ENCODE measurements around the gene WNT1. TPM values are rescaled to one million over a fixed set of nuclear protein-coding genes. Genes with fewer than 3 reads are reported as not detected.

Gene WNT1
- total and polyA plus RNA-seq, 9 of the 15 experiments (the other 6 are each of a cell fraction or from before 2014, with no cell fraction given): not detected

GRCh38 chr12:48999371-49000131 is 21.4 kb downstream of the WNT1 start, which contains the start of gene DDN (continued):
- TF ChIP-seq MAX (CRISPR knock-in tag; IDR thresholded peaks at IDR 0.05): peak; percentile 32; the same call in 1 of the 2 replicates
- TF ChIP-seq VEZF1 (CRISPR knock-in tag; IDR thresholded peaks at IDR 0.05): peak; percentile 12; the same call in 1 of the 2 replicates
- no peak for TF ChIP-seq CREBBP (IDR thresholded peaks at IDR 0.05; ENCODE audit: low read depth, low read length)
- TF ChIP-seq ZNF57 (CRISPR knock-in tag; IDR thresholded peaks at IDR 0.05): no peak
- TF ChIP-seq KLF13 (tag; IDR thresholded peaks at IDR 0.05; ENCODE audit: borderline replicate concordance, low read depth): peak; percentile 20; the same call in 1 of the 2 replicates
- TF ChIP-seq TAF1 (IDR thresholded peaks at IDR 0.05; ENCODE audit: control insufficient read depth, extremely low read depth, insufficient read depth, low read length, severe bottlenecking): peak; percentile 14
- no peak for TF ChIP-seq MIER1 (IDR thresholded peaks at IDR 0.05; ENCODE audit: low read depth)
- TF ChIP-seq FOXK2 (conservative IDR thresholded peaks at IDR 0.05 in 1 of 2, IDR thresholded peaks at IDR 0.05 in 1 of 2; ENCODE audit: low read depth in 2 of 2): no peak
- no peak for TF ChIP-seq NR3C1 (CRISPR knock-in tag; IDR thresholded peaks at IDR 0.05)
- peak; percentile 11; the same call in 1 of the 2 replicates for TF ChIP-seq TFAP4 (CRISPR knock-in tag; IDR thresholded peaks at IDR 0.05; ENCODE audit: borderline replicate concordance)
- no peak for TF ChIP-seq YY1 (IDR thresholded peaks at IDR 0.05; ENCODE audit: borderline replicate concordance in 1 of 3, control insufficient read depth in 1 of 3, extremely low read depth in 1 of 3, insufficient read depth in 3 of 3, insufficient read length in 1 of 3, insufficient replicate concordance in 2 of 3, low read depth in 1 of 3, low read length in 2 of 3)
- no peak for TF ChIP-seq NFRKB (IDR thresholded peaks at IDR 0.05; ENCODE audit: low read depth)
- TF ChIP-seq MYC (IDR thresholded peaks at IDR 0.05; ENCODE audit: low read depth, low read length): peak; percentile 28; the same call in 1 of the 2 replicates
- no peak for TF ChIP-seq MYC (CRISPR knock-in tag; IDR thresholded peaks at IDR 0.05; ENCODE audit: borderline replicate concordance, low read depth)
- no peak for TF ChIP-seq ZNF431 (CRISPR knock-in tag; IDR thresholded peaks at IDR 0.05)
- TF ChIP-seq ID3 (CRISPR knock-in tag; IDR thresholded peaks at IDR 0.05): no peak
- TF ChIP-seq ID3 (tag; IDR thresholded peaks at IDR 0.05): no peak
- TF ChIP-seq MITF (IDR thresholded peaks at IDR 0.05): no peak
- no peak for TF ChIP-seq SMAD2 (IDR thresholded peaks at IDR 0.05; ENCODE audit: low read depth, low read length)
- TF ChIP-seq ZNF766 (CRISPR knock-in tag; conservative IDR thresholded peaks at IDR 0.05): no peak
- no peak for TF ChIP-seq ZNF511 (CRISPR knock-in tag; IDR thresholded peaks at IDR 0.05)
- TF ChIP-seq BRD4 (IDR thresholded peaks at IDR 0.05): no peak

Measured in K562 (cell line).